GM19238 (cell line): ENCODE results near the gene USP14.

Experiments used
- DNase-seq: peaks from one replicate; pipeline ENCODE4 v3.0.0; 2011; ENCODE audit warnings: low spot score; ENCODE audit not compliant: insufficient read length

The USP14 gene

DNA sequence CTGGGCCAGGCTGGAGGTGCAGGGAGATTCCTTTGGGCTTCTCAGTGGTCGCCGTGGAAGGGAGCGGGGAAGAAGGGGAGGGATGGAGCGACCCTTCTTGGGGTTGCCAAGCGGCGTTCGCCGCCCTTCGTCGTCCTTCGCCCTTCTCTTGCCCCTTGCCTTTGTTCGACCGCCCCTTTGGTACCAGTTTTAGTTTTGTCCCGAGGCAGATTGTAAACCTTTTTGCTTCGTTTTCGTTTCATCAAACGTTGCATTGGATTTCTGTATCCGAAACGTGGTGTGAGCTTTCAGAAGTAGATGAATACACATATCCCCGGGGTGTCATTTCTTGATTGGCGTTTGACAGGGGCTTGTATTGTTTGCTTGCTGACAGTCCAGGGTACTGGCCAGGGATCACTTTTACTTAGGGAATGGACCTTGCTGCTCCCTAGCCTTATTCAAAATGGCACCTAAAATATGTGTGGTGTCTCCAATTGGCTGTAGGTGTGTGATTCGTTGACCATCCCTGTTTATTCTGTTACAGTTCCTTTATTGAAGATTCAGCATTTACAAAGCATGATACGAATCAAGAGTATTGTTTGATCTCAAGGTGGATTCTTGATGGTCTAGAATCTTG, 788 bp downstream of the USP14 start:
- DNase-seq = peak; percentile 5

DNA sequence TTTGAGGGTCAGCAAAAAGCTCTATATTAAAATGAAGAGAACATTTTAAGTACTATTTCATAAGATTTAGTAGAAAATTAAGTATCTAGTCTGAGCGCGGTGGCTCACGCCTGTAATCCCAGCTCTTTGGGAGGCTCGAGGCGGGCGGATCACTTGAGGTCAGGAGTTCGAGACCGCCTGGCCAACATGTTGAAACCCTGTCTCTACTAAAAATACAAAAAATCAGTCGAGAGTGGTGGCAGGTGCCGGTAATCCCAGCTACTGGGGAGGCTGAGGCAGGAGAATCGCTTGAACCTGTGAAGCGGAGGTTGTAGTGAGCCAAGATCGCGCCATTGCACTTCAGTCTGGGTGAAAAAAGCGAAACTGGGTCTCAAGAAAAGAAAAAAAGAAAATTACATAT, 1.6 kb downstream of the USP14 start:
- DNase-seq = no peak

DNA sequence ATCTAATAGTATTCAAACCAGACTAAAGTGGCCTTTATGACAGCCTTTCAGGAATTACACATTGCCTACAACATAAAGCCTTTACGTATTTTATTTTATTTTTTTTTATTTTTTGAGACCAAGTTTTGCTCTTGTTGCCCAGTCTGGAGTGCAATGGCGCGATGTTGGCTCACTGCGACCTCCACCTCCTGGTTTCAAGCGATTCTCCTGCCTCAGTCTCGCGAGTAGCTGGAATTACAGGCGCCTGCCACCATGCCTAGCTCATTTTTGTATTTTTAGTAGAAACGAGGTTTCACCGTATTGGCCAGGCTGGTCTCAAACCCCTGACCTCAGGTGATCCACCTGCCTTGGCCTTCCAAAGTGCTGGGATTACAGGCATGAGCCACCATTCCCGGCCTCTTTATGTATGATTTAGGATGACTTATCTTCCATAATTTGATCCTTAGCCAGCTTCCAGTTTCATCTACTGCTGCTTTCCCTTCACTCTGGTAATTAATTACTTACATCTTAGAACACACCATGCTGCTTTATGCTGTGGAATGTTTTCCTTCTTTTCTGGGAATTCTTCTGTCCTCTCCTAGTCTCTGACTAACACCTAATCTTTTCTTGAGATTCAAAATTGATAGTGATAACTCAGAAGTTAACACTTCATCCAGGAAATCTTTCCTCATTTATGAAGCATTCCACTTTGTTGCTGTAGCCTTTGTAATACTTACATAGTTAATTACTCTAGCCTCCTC, 2.6 kb downstream of the USP14 start:
- no peak for DNase-seq

DNA sequence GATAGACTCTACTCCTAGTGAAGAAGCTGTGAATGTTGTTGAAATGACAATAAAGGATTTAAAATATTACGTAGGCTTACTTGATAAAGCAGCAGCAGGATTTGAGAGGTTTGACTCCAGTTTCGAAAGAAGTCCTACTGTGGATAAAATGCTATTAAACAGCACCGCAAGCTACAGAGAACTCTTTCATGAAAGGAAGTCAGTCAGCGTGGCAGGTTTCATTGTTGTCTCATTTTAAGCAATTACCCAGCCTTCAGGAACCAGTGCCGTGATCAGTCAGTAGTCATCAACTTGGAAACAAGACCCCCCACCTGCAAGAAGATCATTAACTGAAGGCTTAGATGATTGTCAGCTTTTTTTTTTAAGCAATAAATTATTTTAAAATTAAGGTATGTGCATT, 14.0 kb downstream of the USP14 start:
- no peak for DNase-seq

DNA sequence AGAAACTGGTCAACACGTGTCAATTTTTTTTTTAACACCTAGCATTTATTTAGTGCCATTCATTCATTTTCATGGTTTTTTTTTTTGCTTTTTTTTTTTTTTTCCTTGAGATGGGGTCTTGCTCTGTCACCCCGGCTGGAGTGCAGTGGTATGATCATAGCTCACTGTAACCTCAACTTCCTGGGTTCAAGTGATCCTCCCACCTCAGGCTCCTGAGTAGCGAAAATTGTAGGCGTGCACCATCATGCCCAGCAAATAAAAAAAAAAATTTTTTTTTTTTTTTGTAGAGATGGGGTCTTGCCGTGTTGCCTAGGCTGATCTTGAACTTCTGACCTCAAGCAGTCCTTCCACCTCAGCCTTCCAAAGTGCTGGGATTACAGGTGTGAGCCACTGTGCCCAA, 21.1 kb downstream of the USP14 start:
- DNase-seq = no peak

DNA sequence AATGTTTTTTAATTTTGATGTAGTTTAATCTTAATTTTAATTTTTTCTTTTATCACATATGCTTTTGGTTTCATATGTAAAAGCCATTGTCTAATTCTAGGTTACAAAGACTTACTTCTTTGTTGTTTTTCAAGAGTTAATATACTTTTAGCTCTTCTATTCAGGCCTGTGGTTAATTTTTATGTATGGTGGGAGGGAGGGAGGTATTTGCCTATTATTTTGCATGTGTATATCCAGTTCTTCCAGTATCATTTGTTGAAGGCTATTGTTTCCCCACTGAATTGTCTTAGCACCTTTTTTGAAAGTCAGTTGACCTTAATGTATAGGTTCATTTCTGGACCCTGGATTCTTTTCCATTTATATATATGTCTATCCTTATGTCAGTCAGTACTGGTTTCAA, 23.4 kb downstream of the USP14 start:
- DNase-seq = no peak

DNA sequence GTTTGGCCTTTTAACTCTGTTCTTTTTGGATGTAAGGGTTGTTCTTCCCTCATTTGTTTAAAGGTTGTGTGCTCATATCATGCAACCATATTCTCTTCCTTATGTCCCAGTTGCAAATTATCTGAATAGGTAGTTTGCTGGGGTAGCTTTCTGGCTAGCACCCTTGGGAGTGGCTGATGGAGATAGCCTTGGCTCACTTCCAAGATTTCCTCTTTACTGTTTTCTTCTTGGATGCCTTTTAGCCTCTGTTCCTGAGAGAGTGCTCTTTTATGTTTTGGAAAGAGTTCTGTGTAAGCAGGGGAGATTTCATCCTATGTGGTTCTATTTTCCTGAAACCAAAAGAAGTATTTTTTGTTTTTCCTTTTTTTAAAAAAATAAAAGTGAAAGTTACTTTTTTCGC, 25.4 kb downstream of the USP14 start:
- DNase-seq = no peak

DNA sequence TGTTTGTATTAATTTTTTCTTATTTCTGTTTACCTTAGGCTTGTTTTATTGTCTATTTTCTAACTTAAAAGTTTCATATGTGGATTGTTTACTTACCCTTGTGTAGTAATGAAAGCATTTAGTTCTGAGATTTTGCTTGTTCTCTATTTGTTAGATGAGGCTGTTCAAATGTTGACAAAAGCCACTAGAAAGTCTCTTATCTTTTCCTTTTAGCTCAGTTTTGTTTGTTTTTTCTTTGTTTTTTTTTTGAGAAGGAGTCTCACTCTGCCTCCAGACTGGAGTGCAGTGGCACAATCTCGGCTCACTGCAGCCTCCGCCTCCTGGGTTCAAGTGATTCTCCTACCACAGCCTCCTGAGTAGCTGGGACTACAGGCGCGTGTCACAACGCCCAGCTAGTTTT, 30.9 kb downstream of the USP14 start:
- no peak for DNase-seq

DNA sequence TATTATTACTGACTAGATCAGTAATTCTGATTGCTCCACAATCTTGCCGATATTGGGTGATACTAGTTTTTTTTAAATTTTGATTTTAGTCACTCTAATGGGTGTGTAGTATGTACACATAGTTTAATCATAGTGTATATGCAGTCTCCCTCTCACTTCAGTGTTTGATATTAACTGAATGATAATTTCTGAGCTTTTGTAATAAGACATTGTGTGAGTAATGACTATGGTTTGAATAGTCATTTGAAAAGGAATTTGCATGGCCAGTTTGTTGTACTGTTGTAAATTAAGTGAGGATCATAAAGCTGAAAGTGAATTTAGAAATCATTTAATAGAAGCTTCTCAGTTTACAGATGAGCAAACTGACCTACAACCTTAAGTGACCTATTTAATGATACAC, 33.4 kb downstream of the USP14 start:
- no peak for DNase-seq

DNA sequence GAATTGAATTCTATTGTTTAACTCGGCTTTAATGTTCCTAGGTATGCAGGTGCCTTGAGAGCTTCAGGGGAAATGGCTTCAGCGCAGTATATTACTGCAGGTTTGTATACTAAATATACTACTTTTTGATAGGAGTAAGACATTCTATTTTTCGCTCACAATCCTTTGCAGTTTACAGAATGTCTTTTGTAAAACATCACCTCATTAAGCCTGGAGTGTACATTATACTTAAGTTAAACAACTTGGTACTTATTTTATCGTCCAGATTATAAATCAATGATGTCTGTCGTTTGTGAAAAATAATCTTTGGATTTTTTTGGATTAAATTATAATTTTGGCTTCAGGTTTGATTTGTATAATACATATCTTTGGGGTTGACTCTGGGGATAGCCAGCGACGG, 34.4 kb downstream of the USP14 start:
- DNase-seq = no peak

DNA sequence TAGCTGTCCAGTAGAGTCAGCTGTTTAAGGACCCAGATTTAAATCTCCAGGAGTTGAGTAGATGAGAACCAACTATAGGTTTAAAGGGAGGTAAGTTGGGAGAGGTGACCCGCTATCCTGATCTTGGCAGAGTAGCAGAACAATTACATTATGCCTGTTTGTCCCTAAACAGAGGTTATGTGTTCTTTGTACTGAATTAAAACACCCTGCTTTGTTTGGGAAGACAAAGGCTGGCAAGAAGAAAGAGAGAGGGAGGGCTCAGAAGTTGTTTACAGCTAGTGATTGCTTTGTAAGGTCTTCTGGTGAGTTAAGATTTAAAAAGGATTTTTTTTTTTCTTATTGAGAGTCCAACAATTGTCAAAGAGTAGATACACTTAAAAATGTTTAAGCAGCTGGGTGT, 37.3 kb downstream of the USP14 start:
- no peak for DNase-seq

DNA sequence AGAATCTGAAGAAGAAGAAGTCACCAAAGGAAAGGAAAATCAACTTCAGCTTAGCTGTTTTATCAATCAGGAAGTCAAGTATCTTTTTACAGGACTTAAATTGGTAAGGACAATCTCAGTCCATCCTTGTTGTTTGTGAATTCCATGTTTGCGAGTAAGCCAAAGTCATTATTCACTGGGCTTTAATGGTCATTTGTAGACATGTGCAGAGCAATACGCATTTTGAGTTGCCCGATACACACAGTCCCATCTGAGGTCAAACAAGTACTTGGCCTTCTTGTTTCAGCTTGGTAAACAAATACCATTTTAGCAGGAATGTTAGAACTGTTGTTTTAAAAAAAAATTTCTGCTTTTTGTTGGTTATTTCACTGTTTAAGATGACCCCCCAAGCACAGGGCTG, 40.9 kb downstream of the USP14 start:
- DNase-seq = no peak

DNA sequence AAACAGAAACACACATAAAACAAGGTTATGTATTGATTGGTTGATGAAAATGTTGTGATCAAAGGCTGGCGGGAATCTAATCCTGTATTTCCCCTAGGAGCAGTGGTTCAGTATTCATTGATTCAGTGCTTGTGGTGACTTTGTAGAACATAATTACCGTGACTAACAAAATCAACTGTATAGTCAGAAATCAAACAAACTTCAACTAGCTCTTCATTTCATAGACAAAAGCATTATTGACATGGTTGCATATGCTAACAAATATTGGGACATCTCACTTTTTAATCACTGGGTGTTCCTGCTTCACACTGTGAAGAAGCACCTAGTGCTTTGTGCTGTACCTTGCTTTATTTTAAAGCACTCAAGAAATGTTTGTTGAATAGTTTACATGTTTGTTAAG, 41.4 kb downstream of the USP14 start:
- DNase-seq = no peak

DNA sequence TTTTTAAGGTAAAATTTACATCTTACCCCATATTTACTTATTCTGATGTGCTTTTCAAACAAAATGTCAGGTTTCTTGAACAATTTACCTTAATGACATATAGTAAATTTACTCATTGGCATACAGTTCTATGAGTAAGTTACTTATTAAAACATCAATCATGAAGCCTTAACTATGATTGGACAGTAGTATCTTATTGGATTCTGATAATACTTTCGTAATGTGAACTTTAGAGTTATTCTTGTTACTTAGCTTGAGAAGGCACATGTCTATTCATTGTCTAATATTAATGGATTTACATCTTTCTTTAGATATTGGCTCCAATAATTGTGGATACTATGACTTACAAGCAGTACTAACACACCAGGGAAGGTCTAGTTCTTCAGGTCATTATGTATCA, 51.7 kb downstream of the USP14 start:
- no peak for DNase-seq

DNA sequence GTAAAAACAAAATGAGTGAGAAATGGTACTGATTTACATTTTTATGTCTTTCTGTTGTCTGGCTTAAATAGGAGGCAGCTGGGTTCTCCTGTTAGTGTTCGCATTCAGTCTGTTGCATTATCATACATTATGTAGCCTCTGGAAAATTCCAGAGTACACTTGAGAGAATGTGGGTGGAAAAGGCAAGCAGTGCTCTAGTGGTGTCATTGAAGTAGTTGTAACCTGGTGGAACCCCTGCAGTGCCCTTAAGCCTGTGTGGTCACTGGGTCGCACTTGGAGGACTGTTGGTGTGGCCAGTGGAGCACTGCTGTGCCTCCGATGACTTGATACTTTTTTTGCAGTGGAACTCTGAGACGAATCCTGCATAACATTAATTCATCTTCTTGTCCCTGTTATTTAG, 52.4 kb downstream of the USP14 start:
- DNase-seq = no peak

DNA sequence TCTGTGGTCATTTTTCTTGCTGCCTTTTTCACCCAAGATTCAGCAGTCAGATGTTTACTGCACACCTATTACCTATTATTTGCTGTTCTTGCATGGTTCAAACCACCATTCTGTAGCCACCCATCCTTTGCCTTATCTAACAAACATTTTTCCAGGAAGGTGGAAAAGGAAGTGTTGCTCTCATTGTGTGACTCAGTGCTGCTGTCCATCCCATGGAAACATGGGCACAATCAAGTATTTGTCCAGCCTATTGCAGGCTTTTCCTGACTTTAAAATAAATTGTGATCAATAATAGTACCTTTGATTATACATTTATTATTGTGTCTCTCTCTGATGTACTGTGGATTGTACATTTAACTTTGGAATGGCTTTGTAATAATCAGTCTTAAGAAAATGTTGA, 53.2 kb downstream of the USP14 start:
- DNase-seq = no peak

DNA sequence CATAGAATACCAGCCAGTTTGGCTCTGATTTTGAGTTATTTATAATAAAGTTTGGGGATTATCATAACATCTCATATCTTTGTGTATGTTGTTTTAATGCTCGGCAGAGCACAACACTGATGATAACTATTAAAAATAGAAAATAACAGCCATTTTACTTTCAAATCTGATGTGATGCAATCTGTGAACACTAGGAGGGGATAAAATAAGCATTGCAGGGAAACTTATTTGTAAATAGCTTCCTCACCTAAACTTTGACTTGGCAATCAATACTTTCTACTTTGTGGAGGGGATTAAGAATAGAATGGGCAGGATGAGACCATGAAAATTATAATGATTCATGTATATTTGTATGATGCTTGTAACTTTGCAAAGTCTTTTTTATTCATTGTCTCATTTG, 54.4 kb downstream of the USP14 start:
- DNase-seq = no peak

DNA sequence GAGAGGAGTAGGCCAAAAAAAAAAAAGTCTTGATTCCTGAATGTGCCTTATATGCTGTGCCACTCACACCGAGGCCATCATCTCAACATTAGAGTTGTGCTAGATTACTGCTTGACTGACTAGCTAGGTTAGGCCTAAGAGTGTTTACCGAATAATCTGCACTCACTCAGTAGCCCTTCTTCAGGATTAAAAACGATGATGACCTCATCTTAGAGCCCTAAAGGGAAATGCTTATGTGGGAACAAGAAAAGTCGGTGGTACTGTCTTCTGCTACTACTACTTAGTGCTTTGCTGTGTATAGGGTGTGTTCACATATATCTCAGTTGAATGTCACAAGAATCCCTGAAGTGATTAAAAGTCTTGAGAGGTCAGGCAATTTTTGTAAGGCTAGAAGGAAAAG, 55.1 kb downstream of the USP14 start:
- no peak for DNase-seq

DNA sequence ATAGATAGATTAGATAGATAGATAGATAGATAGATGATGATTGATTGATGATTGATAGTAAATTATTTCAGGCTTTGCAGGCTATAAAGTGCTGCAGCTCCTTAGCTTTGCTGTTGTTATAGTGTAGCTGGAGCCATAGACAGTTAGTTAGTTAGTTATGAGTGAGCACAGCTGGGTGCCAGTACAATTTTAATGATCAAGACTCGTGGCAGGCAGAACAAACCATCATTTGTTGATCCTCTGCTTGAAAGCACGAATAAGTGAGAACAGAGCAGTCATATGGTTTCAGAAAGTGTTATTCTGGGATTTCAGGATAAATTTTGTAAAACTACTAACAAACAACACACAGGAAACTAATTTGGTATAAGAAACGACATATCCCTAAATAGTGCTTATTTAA, 55.6 kb downstream of the USP14 start:
- no peak for DNase-seq

DNA sequence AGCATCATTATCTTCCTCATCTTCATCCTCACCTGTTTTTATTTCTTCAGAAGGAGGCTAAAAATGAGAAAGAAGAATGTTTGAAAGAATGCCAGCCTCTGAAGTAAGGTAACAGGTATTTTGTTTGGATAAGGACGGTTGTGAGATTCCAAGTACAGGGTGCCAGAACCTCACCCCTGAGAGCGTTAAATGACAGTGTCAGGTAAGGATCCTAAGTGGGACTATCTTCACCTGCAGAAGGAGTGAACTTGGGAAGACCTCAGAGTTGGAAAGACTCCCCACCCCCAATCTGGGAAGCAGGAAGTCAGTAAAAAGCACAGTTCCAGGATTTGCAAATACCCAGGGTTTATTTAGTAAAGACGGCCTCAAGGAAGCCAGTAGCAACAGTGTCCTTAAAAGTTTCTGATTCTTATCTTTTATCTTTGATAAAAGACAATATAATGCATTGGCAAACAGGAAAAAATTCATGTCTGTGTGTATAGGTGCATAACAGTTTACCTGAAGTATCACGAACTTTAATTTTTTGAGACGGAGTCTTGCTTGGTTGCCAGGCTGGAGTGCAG, 57.2 kb downstream of the USP14 start:
- DNase-seq = no peak

DNA sequence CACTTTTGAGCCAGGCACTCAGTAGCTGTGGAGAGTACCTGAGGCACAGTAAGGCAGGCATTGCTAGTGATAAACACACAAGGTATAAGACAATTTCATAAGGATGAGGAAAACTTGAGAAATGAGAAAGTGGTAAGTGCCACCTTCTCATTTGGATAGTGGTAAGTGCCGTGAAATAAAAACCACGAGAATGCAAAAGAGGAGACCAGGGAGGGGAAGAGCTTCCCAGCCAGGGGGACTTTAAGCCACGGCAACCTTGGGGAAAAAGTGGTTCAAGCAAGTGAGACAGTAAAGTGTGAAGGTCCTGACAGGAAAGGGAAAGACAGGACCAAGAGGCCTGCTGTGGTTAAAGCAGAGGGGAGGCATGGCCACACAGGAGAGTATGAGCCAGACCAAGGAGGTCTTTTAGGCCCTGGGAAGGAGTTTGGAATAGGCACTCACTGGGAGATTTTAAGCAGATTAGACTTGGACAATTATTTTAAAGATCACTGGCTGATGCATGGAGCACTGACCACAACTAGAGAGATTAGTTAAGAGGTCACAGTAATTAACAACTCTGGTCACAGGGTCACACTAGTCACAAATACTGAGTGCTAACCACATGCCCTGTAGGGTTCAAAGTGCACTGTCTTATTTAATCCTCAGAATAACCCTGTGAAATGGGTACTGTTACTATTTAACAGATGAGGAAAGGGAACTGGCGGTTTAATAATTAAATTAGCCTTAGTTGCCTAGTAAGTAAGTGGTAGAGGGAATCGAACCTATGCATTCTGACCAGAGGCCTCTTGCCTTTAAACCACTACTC, 59.4 kb downstream of the USP14 start:
- no peak for DNase-seq

DNA sequence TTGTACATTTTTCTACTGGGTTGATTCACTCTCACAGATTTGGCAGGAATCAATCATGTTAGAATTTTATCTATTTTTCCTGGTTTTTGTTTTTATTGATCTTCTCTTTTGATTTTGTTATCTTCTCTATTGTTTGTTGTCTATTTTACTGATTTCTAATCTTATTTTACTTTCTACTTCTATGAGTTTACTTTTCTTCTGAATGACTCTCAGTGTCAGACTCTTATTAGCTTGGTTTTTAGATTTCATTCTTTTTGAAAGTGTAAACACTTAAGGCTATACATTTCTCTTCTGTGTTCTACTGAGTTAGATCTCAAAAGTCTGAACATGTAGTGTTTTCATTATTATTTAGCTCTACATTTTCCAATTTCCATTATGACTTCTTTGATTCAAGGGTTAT, 62.4 kb downstream of the USP14 start:
- DNase-seq = no peak
